Stimulated activated naive B cell treated with anti-CD40 and anti-IgM and Interleukin-4, amounts not matched to agents 10 μg/mL and 1 μg/mL and 100 μg/mL, for 72 hours (primary cell): ENCODE data around the gene HOXC9.

Source experiments
- ATAC-seq, 2 donors: fragments of 150-1000 bp; cut with Tn5 transposase; replicated peaks; 2 replicates each; pipeline ENCODE4 v1.10.0; 2021; ENCODE audit warnings: moderate library complexity in 1 of 2
- DNase-seq: peaks from one replicate; pipeline ENCODE4 v3.0.0; 2021
- H3K27ac Mint-ChIP-seq: one replicate; pipeline ENCODE4 v1.8.0; 2022; ENCODE audit warnings: mild to moderate bottlenecking, mixed read lengths
- H3K27me3 Mint-ChIP-seq, 2 donors: one replicate each; pipeline ENCODE4 v1.8.0; 2022; ENCODE audit warnings: mixed read lengths in 2 of 2
- H3K36me3 Mint-ChIP-seq, 2 donors: one replicate each; pipeline ENCODE4 v1.8.0; 2022; ENCODE audit warnings: mixed read lengths in 2 of 2, mild to moderate bottlenecking in 1 of 2
- H3K4me1 Mint-ChIP-seq, 2 donors: one replicate each; pipeline ENCODE4 v1.8.0; 2022; ENCODE audit warnings: mixed read lengths in 2 of 2, mild to moderate bottlenecking in 1 of 2
- H3K4me3 Mint-ChIP-seq, 2 donors: one replicate each; pipeline ENCODE4 v1.8.0; 2022; ENCODE audit warnings: mild to moderate bottlenecking in 2 of 2, mixed read lengths in 2 of 2, moderate library complexity in 1 of 2
- H3K9me3 Mint-ChIP-seq, 2 donors: one replicate each; pipeline ENCODE4 v1.8.0; 2022; ENCODE audit warnings: mixed read lengths in 2 of 2, mild to moderate bottlenecking in 1 of 2

The HOXC9 gene

GRCh38 chr12:53968214-53969127 lies 31.5 kb upstream of the HOXC9 start:
- no peak for ATAC-seq
- H3K36me3 Mint-ChIP-seq = peaks cover 7 to 9% of the 10 kb centered on the region in 2 donors
- peaks cover 22 to 36% of the 10 kb centered on the region in 2 donors for H3K4me1 Mint-ChIP-seq
- no peak overlapping the region for H3K27ac Mint-ChIP-seq
- DNase-seq = no peak
- H3K9me3 Mint-ChIP-seq = peaks cover 0 to 14% of the 10 kb centered on the region in 2 donors
- H3K4me3 Mint-ChIP-seq = no peak overlapping the region
- peaks cover 93 to 97% of the 10 kb centered on the region in 2 donors for H3K27me3 Mint-ChIP-seq

GRCh38 chr12:53969588-53970259 lies 30.2 kb upstream of the HOXC9 start:
- H3K27me3 Mint-ChIP-seq = peaks cover 86 to 91% of the 10 kb centered on the region in 2 donors
- H3K36me3 Mint-ChIP-seq = peaks cover 7 to 9% of the 10 kb centered on the region in 2 donors
- H3K27ac Mint-ChIP-seq = no peak overlapping the region
- H3K4me1 Mint-ChIP-seq = peaks cover 21 to 27% of the 10 kb centered on the region in 2 donors
- DNase-seq (no peak), ATAC-seq (no peak)
- H3K9me3 Mint-ChIP-seq = peaks cover 0 to 10% of the 10 kb centered on the region in 2 donors
- no peak overlapping the region for H3K4me3 Mint-ChIP-seq

GRCh38 chr12:53970451-53970850 lies 29.5 kb upstream of the HOXC9 start:
- H3K27me3 Mint-ChIP-seq = peaks cover 87 to 91% of the 10 kb centered on the region in 2 donors
- no peak overlapping the region for H3K4me3 Mint-ChIP-seq
- no peak for DNase-seq
- ATAC-seq = no peak
- peaks cover 8 to 9% of the 10 kb centered on the region in 2 donors for H3K36me3 Mint-ChIP-seq
- no peak overlapping the region for H3K27ac Mint-ChIP-seq
- peaks cover 0 to 10% of the 10 kb centered on the region in 2 donors for H3K9me3 Mint-ChIP-seq
- peaks cover 20 to 26% of the 10 kb centered on the region in 2 donors for H3K4me1 Mint-ChIP-seq

GRCh38 chr12:53971129-53971528 lies 28.8 kb upstream of the HOXC9 start:
- Mint-ChIP-seq H3K36me3 (peaks cover 9 to 13% of the 10 kb centered on the region in 2 donors), H3K9me3 (peaks cover 0 to 10% of the 10 kb centered on the region in 2 donors), H3K4me3 (no peak overlapping the region), H3K4me1 (peaks cover 20 to 26% of the 10 kb centered on the region in 2 donors), H3K27me3 (peaks cover 87 to 91% of the 10 kb centered on the region in 2 donors), H3K27ac (peak overlapping the region; percentile 68)
- DNase-seq = no peak
- no peak for ATAC-seq

GRCh38 chr12:53971686-53972085 lies 28.3 kb upstream of the HOXC9 start:
- H3K4me1 Mint-ChIP-seq = peaks cover 15 to 20% of the 10 kb centered on the region in 2 donors
- peaks cover 7 to 13% of the 10 kb centered on the region in 2 donors for H3K36me3 Mint-ChIP-seq
- H3K4me3 Mint-ChIP-seq = no peak overlapping the region
- H3K27me3 Mint-ChIP-seq = peaks cover 86 to 90% of the 10 kb centered on the region in 2 donors
- H3K9me3 Mint-ChIP-seq = peaks cover 0 to 10% of the 10 kb centered on the region in 2 donors
- no peak for ATAC-seq
- no peak for DNase-seq
- H3K27ac Mint-ChIP-seq = no peak overlapping the region

- H3K36me3 Mint-ChIP-seq = peaks cover 7 to 13% of the 10 kb centered on the region in 2 donors
- ATAC-seq (no peak), DNase-seq (no peak)
- no peak overlapping the region for H3K4me3 Mint-ChIP-seq
- no peak overlapping the region for H3K27ac Mint-ChIP-seq
- H3K27me3 Mint-ChIP-seq = peaks cover 86 to 90% of the 10 kb centered on the region in 2 donors
- H3K4me1 Mint-ChIP-seq = peaks cover 14 to 18% of the 10 kb centered on the region in 2 donors
- H3K9me3 Mint-ChIP-seq = peaks cover 0 to 10% of the 10 kb centered on the region in 2 donors
These were observed 27.7 kb upstream of the HOXC9 start for GRCh38 chr12:53972152-53972702.

- Mint-ChIP-seq H3K4me3 (peak within 1 kb of the TSS; percentile 51 to 64), H3K9me3 (peaks cover 0 to 10% of the 10 kb centered on the region in 2 donors), H3K27me3 (peaks cover 81 to 90% of the 10 kb centered on the region in 2 donors), H3K27ac (peak within 1 kb of the TSS; percentile 72), H3K4me1 (peaks cover 14 to 18% of the 10 kb centered on the region in 2 donors), H3K36me3 (peaks cover 7 to 13% of the 10 kb centered on the region in 2 donors)
- ATAC-seq (no peak), DNase-seq (no peak)
These were observed 27.2 kb upstream of the HOXC9 start, which contains the start of gene HOXC11 for GRCh38 chr12:53972722-53973235. Gene HOXC11 (plus strand): TSS chr12:53973126. CDS start chr12:53973242, 116 bp downstream.

- peak overlapping the region; percentile 72 for H3K27ac Mint-ChIP-seq
- peaks cover 7 to 13% of the 10 kb centered on the region in 2 donors for H3K36me3 Mint-ChIP-seq
- peaks cover 81 to 90% of the 10 kb centered on the region in 2 donors for H3K27me3 Mint-ChIP-seq
- ATAC-seq = no peak
- DNase-seq = no peak
- peak overlapping the region; percentile 51 to 64 for H3K4me3 Mint-ChIP-seq
- H3K9me3 Mint-ChIP-seq = peaks cover 0 to 10% of the 10 kb centered on the region in 2 donors
- H3K4me1 Mint-ChIP-seq = peaks cover 14 to 18% of the 10 kb centered on the region in 2 donors
These were observed 26.5 kb upstream of the HOXC9 start for GRCh38 chr12:53973236-53974042.

GRCh38 chr12:53974084-53975063 lies 25.6 kb upstream of the HOXC9 start, which contains the start of gene HOTAIR:
Gene HOTAIR (minus strand): TSS chr12:53974954.
- H3K9me3 Mint-ChIP-seq = peaks cover 0 to 10% of the 10 kb centered on the region in 2 donors
- ATAC-seq (no peak), DNase-seq (no peak)
- H3K4me1 Mint-ChIP-seq = peaks cover 14 to 18% of the 10 kb centered on the region in 2 donors
- peaks cover 7 to 13% of the 10 kb centered on the region in 2 donors for H3K36me3 Mint-ChIP-seq
- peak within 1 kb of the TSS; percentile 73 for H3K4me3 Mint-ChIP-seq
- H3K27me3 Mint-ChIP-seq = peaks cover 80 to 90% of the 10 kb centered on the region in 2 donors
- peak within 1 kb of the TSS; percentile 79 for H3K27ac Mint-ChIP-seq

GRCh38 chr12:53975064-53975471 lies 24.9 kb upstream of the HOXC9 start:
- DNase-seq = no peak
- Mint-ChIP-seq H3K27me3 (peaks cover 78 to 90% of the 10 kb centered on the region in 2 donors), H3K27ac (peak overlapping the region; percentile 56), H3K36me3 (peaks cover 7 to 13% of the 10 kb centered on the region in 2 donors), H3K9me3 (peaks cover 0 to 10% of the 10 kb centered on the region in 2 donors), H3K4me3 (peak overlapping the region; percentile 67 to 73), H3K4me1 (peaks cover 14 to 18% of the 10 kb centered on the region in 2 donors)
- ATAC-seq = no peak

- peak overlapping the region; percentile 67 to 73 for H3K4me3 Mint-ChIP-seq
- no peak for DNase-seq
- peaks cover 7 to 13% of the 10 kb centered on the region in 2 donors for H3K36me3 Mint-ChIP-seq
- H3K9me3 Mint-ChIP-seq = peaks cover 0 to 10% of the 10 kb centered on the region in 2 donors
- peaks cover 15 to 20% of the 10 kb centered on the region in 2 donors for H3K4me1 Mint-ChIP-seq
- peak overlapping the region; percentile 79 for H3K27ac Mint-ChIP-seq
- ATAC-seq = no peak
- H3K27me3 Mint-ChIP-seq = peaks cover 79 to 90% of the 10 kb centered on the region in 2 donors
These were observed 24.3 kb upstream of the HOXC9 start for GRCh38 chr12:53975479-53976152.
